ENCODE data around the gene DCST1. TPM values are rescaled to one million over a fixed set of nuclear protein-coding genes. Genes with fewer than 3 reads are reported as not detected.

The DCST1 gene
- total RNA-seq, 1 experiment from 2014 or later = 0.32 TPM

DNA sequence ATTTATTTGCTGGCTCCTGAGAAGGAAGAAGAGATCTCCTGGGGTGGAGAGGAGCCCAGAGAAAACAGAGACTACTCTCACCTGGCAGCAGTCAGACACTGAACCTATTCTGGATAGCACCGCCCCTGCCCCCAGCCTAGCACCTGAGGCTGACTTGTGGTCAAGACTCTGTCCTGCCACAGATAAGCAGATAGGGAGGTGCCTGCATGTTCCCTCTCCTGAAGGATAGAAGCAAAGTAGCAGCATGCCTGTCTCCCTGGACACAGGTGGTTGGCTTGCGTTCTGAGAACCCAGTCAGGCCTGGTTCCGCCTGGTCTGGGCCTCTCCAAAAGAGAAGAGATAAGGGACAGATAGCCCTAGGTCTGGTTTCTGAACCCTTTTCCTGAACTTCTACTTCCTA, 43.7 kb downstream of the DCST1 start:
- no TSS peak for BruUV-seq (replicated peaks)
- Histone ChIP-seq H3K4me2 (ENCODE audit: low read length) (peak overlapping the region; percentile 99; the same call in 1 of the 2 replicates), H3K36me3 (ENCODE audit: control insufficient read depth in 1 of 2, insufficient read depth in 2 of 2, low read length in 2 of 2) (no peaks in the 10 kb centered on the region), H3K79me2 (ENCODE audit: insufficient read depth, low read length) (no peaks in the 10 kb centered on the region), H3K4me3 (replicated peaks in 1 of 2; ENCODE audit: low read depth in 1 of 2, low read length in 2 of 2) (no peak overlapping the region), H3K9ac (ENCODE audit: low read length) (no peak overlapping the region), H3K9me3 (ENCODE audit: control insufficient read depth in 1 of 2, insufficient read depth in 1 of 2, low read depth in 1 of 2, low read length in 2 of 2) (no peaks in the 10 kb centered on the region), H3K4me1 (ENCODE audit: control insufficient read depth in 1 of 2, insufficient read depth in 2 of 2, low read length in 2 of 2) (peaks cover 13 to 40% of the 10 kb centered on the region in 2 experiments), H2AFZ (ENCODE audit: low read depth, low read length, poor library complexity, severe bottlenecking) (no peak overlapping the region), H3K27ac (ENCODE audit: low read depth, low read length) (no peak overlapping the region), H4K20me1 (ENCODE audit: insufficient read depth) (no peaks in the 10 kb centered on the region), H3K27me3 (ENCODE audit: insufficient read depth, low read length) (no peaks in the 10 kb centered on the region), H3K9me2 (ENCODE audit: insufficient read depth) (no peaks in the 10 kb centered on the region)
- ChIA-PET RAD21 (ENCODE audit: low non-redundant PET in 1 of 2, low total read pairs in 2 of 2, uncharacterized antibody in 2 of 2, unreplicated experiment in 2 of 2) (no interaction called here), CTCF (no interaction called here), POLR2A (no interaction called here)
- TF ChIP-seq ELF1 (IDR thresholded peaks at IDR 0.05; ENCODE audit: borderline replicate concordance, low read depth) = no peak
- TF ChIP-seq, protein P1, sequence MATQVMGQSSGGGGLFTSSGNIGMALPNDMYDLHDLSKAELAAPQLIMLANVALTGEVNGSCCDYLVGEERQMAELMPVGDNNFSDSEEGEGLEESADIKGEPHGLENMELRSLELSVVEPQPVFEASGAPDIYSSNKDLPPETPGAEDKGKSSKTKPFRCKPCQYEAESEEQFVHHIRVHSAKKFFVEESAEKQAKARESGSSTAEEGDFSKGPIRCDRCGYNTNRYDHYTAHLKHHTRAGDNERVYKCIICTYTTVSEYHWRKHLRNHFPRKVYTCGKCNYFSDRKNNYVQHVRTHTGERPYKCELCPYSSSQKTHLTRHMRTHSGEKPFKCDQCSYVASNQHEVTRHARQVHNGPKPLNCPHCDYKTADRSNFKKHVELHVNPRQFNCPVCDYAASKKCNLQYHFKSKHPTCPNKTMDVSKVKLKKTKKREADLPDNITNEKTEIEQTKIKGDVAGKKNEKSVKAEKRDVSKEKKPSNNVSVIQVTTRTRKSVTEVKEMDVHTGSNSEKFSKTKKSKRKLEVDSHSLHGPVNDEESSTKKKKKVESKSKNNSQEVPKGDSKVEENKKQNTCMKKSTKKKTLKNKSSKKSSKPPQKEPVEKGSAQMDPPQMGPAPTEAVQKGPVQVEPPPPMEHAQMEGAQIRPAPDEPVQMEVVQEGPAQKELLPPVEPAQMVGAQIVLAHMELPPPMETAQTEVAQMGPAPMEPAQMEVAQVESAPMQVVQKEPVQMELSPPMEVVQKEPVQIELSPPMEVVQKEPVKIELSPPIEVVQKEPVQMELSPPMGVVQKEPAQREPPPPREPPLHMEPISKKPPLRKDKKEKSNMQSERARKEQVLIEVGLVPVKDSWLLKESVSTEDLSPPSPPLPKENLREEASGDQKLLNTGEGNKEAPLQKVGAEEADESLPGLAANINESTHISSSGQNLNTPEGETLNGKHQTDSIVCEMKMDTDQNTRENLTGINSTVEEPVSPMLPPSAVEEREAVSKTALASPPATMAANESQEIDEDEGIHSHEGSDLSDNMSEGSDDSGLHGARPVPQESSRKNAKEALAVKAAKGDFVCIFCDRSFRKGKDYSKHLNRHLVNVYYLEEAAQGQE (IDR thresholded peaks at IDR 0.05; ENCODE audit: low read depth) = no peak
- TF ChIP-seq, protein P2, sequence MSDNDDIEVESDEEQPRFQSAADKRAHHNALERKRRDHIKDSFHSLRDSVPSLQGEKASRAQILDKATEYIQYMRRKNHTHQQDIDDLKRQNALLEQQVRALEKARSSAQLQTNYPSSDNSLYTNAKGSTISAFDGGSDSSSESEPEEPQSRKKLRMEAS (IDR thresholded peaks at IDR 0.05) = no peak
- intact Hi-C loops (cut with micrococcal nuclease) = no loop called here
- ATAC-seq (no peak), DNase-seq (ENCODE audit: low read depth, low spot score) (no peak)
